LNCAP (cell line): ENCODE results near the gene CCDC28A.

Experiments
- CTCF ChIP-seq: fragments of 450-650 bp; IDR thresholded peaks from 2 replicates; pipeline ENCODE4 v1.5.1; 2017; ENCODE audit warnings: mild to moderate bottlenecking

The CCDC28A gene

GRCh38 chr6:138776659-138777058, 3.1 kb downstream of the CCDC28A start:
- no peak for TF ChIP-seq CTCF

- TF ChIP-seq CTCF: no peak
Measured at GRCh38 chr6:138778331-138778730, 4.8 kb downstream of the CCDC28A start.

- no peak for TF ChIP-seq CTCF
Measured at GRCh38 chr6:138782243-138782642, 8.7 kb downstream of the CCDC28A start.

GRCh38 chr6:138785079-138785478, 11.5 kb downstream of the CCDC28A start:
- TF ChIP-seq CTCF: no peak

- TF ChIP-seq CTCF: no peak
Measured at GRCh38 chr6:138785980-138786379, 12.4 kb downstream of the CCDC28A start.

GRCh38 chr6:138787138-138787537, 13.6 kb downstream of the CCDC28A start:
- TF ChIP-seq CTCF: no peak

GRCh38 chr6:138795809-138796603, 22.4 kb downstream of the CCDC28A start, which contains the start of gene ECT2L:
Gene ECT2L, plus strand, starts transcription at chr6:138796087. Its CDS starts 17,188 bp downstream, at chr6:138813275.
- no peak for TF ChIP-seq CTCF

GRCh38 chr6:138796771-138797170, 23.2 kb downstream of the CCDC28A start:
- TF ChIP-seq CTCF: no peak
